Activated naive CD4-positive, alpha-beta T cell treated with anti-CD3 and anti-CD28 coated beads, Interleukin-2, amount 10 ng/mL, durations not matched to agents 7 days and 5 days (primary cell): ENCODE data around the gene SIK3.
"Not testable (repeated sequence)": the region's sequence is repeated elsewhere in the genome, so short reads cannot be mapped to it uniquely, and the experiment has no call there.

Experiments used
- CTCF ChIA-PET: fragments of 350-600 bp; sonication (Branson Sonifier 250); formaldehyde crosslinking; loops from one replicate; lab custom pipeline; 2021; ENCODE audit warnings: antibody characterized with exemption; lab: Charles Lee
- DNase-seq: peaks from one replicate; pipeline ENCODE4 v3.0.0-alpha.2; 2020
- H3K27ac Mint-ChIP-seq: one replicate; pipeline ENCODE4 v1.8.0; 2021; ENCODE audit warnings: mild to moderate bottlenecking, moderate library complexity, mixed read lengths
- H3K27me3 Mint-ChIP-seq: one replicate; pipeline ENCODE4 v1.8.0; 2021; ENCODE audit warnings: mild to moderate bottlenecking, mixed read lengths
- H3K36me3 Mint-ChIP-seq: one replicate; pipeline ENCODE4 v1.8.0; 2021; ENCODE audit warnings: mixed read lengths
- H3K4me1 Mint-ChIP-seq: one replicate; pipeline ENCODE4 v1.8.0; 2021; ENCODE audit warnings: mixed read lengths
- H3K4me3 Mint-ChIP-seq: one replicate; pipeline ENCODE4 v1.8.0; 2021; ENCODE audit warnings: mild to moderate bottlenecking, moderate library complexity, mixed read lengths
- H3K9me3 Mint-ChIP-seq: one replicate; pipeline ENCODE4 v1.8.0; 2021; ENCODE audit warnings: mixed read lengths

Gene SIK3

DNA sequence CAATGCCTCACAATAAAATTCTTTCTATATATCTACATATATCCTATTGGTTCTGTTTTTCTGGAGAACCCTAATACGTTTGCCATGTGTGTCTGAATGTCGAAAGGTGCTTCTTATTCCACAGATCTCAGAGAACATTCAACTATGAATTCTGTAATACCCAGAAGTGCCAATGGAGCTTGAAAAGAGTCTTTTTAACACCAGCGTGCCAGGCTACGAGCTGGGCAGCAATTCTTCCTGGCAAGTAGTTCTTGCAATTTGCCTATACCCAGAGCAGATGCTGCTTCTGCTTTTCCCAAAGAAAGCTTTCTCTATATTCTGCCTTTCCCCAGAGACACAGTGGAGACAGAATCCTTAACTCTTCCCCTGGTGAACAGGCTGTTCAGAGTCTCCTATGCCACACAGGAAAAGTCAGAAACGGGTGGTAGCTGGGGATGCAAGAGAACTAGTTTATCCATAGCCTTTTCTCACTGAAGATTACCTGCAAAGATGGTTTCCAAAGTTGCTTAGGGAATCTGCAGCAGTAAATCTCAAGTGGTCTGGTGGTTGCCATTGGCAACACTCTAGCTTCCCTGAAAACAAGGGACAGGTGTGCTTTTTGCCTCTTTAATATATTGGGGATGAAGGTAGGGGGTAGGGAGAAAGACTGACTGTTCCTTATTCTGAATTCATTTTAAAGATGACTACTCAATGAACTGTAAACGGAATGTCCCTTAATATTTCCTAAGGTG lies 29.1 kb upstream of the SIK3 start:
- Mint-ChIP-seq H3K4me3 (no peak overlapping the region), H3K27me3 (peaks cover 40% of the 10 kb centered on the region), H3K9me3 (no peaks in the 10 kb centered on the region), H3K36me3 (no peaks in the 10 kb centered on the region), H3K27ac (no peak overlapping the region), H3K4me1 (no peaks in the 10 kb centered on the region)
- no peak for DNase-seq
- CTCF ChIA-PET: no interaction called here

- H3K9me3 Mint-ChIP-seq: no peaks in the 10 kb centered on the region
- no peak overlapping the region for H3K4me3 Mint-ChIP-seq
Measured at GRCh38 chr11:117126223-117126965, 28.2 kb upstream of the SIK3 start.

DNA sequence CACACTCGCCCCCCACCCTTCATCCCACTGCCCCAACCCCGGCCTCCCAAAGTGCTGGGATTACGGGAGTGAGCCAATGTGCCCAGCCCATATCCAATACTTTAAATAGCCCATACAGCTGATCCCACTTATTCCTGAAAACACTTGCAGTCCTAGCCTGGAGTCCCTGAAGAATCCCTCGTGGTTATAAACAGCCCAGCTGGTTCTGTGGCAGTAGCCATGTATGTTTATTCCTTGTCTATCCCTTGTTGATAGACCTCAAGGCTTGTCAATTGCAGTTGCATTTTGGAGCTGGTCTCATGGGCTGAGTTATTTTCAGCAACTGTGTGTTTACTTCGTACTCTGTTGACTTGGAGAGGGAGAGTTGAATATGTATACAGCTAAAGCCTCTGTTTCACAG lies 24.3 kb upstream of the SIK3 start:
- Mint-ChIP-seq H3K36me3 (no peaks in the 10 kb centered on the region), H3K4me3 (no peak overlapping the region), H3K27me3 (peaks cover 32% of the 10 kb centered on the region), H3K27ac (no peak overlapping the region), H3K9me3 (no peaks in the 10 kb centered on the region), H3K4me1 (no peaks in the 10 kb centered on the region)
- CTCF ChIA-PET: no interaction called here
- DNase-seq: no peak

More at GRCh38 chr11:117126223-117126965, 28.2 kb upstream of the SIK3 start:
- CTCF ChIA-PET: interaction anchor here (1.4 kb wide), 1 partner anchor 18 kb away, joined by 3 read pairs; the partner anchor contains the start of gene PAFAH1B2
- H3K4me1 Mint-ChIP-seq: no peaks in the 10 kb centered on the region
- H3K36me3 Mint-ChIP-seq: no peaks in the 10 kb centered on the region
- peaks cover 40% of the 10 kb centered on the region for H3K27me3 Mint-ChIP-seq
- no peak for DNase-seq
- no peak overlapping the region for H3K27ac Mint-ChIP-seq

DNA sequence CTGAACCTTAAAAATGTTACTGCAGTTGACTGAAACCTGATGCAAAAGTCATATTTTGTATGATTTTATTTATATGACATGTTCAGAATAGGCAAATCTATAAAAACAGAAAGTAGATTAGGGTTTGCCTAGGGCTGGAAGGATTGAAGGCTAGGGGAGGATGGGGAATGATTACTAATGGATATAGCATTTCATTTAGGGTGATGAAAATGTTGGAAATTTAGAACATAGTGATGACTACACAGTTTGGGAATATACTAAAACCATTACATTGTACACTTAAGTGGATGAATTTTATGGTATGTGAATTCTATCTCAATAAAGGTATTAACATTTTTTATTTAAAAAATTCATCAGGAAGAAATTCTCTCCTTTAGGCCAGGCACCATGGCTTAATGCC lies 22.9 kb upstream of the SIK3 start:
- no peaks in the 10 kb centered on the region for H3K36me3 Mint-ChIP-seq
- H3K27ac Mint-ChIP-seq: no peak overlapping the region
- peaks cover 21% of the 10 kb centered on the region for H3K27me3 Mint-ChIP-seq

DNA sequence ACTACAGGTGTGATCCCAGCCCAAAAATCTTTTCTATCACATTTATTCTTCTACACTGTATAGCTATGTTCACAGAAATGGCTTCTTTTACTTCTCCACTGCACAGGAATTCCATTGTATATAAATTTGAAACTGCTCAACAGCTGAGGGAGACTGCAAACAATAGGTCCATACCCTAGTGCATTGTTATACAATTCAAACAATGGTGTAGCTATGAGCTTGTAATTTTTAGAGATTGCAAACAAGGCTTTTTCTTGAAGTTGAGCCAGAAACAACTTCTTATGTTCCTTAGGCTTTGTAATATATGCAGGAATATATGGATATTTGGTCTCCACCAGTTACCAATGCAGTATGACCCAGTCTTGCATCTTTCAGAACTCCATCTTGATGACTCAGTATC lies 19.5 kb upstream of the SIK3 start:
- DNase-seq: no peak
- Mint-ChIP-seq H3K4me3 (no peak overlapping the region), H3K4me1 (peaks cover under 1% of the 10 kb centered on the region), H3K36me3 (no peaks in the 10 kb centered on the region), H3K27ac (no peak overlapping the region), H3K9me3 (no peaks in the 10 kb centered on the region), H3K27me3 (peaks cover 4% of the 10 kb centered on the region)
- CTCF ChIA-PET: interaction anchor here (0.5 kb wide), 1 partner anchor 21 kb away, joined by 4 read pairs; no protein-coding TSS in a partner anchor

More for the DNA sequence above, 22.9 kb upstream of the SIK3 start:
- Mint-ChIP-seq H3K9me3 (no peaks in the 10 kb centered on the region), H3K4me3 (no peak overlapping the region), H3K4me1 (no peaks in the 10 kb centered on the region)
- CTCF ChIA-PET: no interaction called here
- DNase-seq: no peak

GRCh38 chr11:117112939-117113338 lies 14.7 kb upstream of the SIK3 start:
- CTCF ChIA-PET, H3K4me1 Mint-ChIP-seq, H3K27me3 Mint-ChIP-seq, H3K4me3 Mint-ChIP-seq, H3K36me3 Mint-ChIP-seq, H3K27ac Mint-ChIP-seq, DNase-seq, H3K9me3 Mint-ChIP-seq: not testable (repeated sequence)

DNA sequence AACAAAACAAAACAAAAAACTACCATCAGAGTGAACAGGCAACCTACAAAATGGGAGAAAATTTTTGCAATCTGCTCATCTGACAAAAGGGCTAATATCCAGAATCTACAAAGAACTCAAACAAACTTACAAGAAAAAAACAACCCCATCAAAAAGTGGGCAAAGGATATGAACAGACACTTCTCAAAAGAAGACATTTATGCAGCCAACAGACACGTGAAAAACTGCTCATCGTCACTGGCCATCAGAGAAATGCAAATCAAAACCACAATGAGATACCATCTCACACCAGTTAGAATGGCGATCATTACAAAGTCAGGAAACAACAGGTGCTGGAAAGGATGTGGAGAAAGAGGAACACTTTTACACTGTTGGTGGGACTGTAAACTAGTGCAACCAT lies 14.3 kb upstream of the SIK3 start:
- CTCF ChIA-PET: interaction anchor here (1.0 kb wide), 1 partner anchor 322 kb away, joined by 3 read pairs; no protein-coding TSS in a partner anchor
- H3K27me3 Mint-ChIP-seq, H3K27ac Mint-ChIP-seq, DNase-seq, H3K4me1 Mint-ChIP-seq, H3K36me3 Mint-ChIP-seq, H3K4me3 Mint-ChIP-seq, H3K9me3 Mint-ChIP-seq: not testable (repeated sequence)

DNA sequence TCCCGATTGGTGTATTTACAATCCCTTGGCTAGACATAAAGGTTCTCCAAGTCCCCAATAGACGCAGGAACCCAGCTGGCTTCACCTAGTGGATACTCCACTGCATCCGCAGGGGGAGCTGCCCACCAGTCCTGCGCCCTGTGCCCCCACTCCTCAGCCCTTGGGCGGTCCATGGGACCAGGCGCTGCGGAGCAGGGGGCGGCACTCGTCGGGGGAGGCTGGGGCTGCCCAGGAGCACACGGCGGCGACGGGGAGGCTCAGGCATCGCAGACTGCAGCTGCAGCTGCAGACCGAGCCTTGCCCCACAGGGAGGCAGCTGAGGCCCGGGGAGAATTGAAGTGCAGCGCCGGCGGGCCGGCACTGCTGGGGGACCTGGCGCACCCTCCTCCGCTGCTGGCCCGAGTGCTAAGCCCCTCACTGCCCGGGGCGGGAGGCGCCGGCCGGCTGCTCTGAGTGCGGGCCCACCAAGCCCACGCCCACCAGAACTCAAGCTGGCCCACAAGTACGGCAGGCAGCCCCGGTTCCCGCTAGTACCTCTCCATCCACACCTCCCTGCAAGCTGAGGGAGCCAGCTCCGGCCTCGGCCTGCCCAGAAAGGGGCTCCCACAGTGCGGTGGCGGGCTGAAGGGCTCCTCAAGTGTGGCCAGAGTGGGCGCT lies 12.2 kb upstream of the SIK3 start:
- H3K4me3 Mint-ChIP-seq: no peak overlapping the region

DNA sequence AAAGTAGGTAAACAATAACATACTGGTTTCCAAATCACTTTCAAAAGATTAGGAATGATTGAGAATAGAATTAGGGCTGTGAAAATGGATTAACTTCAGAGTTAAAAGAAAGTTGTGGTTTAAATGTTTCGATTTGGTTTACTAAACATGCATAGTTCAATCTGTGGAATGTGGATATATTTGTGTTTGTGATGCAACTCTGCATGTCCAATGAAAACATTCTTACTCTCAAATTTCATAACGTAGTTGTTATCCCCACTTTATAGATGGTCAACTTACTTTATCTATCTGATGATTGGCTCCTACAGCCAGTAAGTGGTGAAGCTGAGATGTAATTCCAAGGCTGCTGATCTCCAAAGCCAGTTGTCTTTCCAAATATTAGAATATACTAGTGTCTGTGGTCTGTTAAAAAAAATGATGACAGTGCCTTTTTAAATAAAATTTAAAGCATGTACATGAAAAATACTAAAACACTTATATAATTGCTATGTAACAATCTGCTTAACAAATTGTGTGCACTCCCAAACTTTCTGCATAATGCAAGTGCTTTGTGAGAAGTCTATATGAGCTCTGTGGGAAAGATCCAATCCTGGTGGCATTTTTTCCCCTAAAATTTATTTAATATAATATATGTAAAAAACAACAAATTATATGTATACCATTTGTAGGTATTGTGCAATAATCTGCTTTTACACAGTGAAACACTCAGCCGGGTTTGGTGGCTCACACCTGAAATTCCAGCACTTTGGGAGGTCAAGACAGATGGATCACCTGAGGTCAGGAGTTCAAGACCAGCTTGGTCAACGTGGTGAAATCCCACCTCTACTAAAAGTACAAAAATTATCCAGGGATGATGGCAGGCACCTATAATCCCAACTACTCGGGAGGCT lies 9.7 kb upstream of the SIK3 start:
- Mint-ChIP-seq H3K36me3 (no peaks in the 10 kb centered on the region), H3K4me1 (peaks cover 4% of the 10 kb centered on the region), H3K27ac (no peak overlapping the region), H3K9me3 (no peaks in the 10 kb centered on the region), H3K27me3 (peaks cover 5% of the 10 kb centered on the region), H3K4me3 (no peak overlapping the region)
- DNase-seq: no peak
- CTCF ChIA-PET: interaction anchor here (0.8 to 3.8 kb wide), 7 partner anchors 119 to 376 kb away, joined by 3 to 54 read pairs (median 9); partner anchors contain the start of gene APOA1

More for the DNA sequence above, 12.2 kb upstream of the SIK3 start:
- H3K9me3 Mint-ChIP-seq: no peaks in the 10 kb centered on the region
- no peak overlapping the region for H3K27ac Mint-ChIP-seq
- peaks cover 5% of the 10 kb centered on the region for H3K27me3 Mint-ChIP-seq
- CTCF ChIA-PET: interaction anchor here (0.6 to 1.7 kb wide), 5 partner anchors 232 to 697 kb away, joined by 3 to 8 read pairs (median 3); no protein-coding TSS in a partner anchor
- no peaks in the 10 kb centered on the region for H3K36me3 Mint-ChIP-seq
- peaks cover 4% of the 10 kb centered on the region for H3K4me1 Mint-ChIP-seq
- DNase-seq: no peak

- DNase-seq: no peak
- Mint-ChIP-seq H3K36me3 (peaks cover under 1% of the 10 kb centered on the region), H3K4me3 (no peak overlapping the region), H3K9me3 (no peaks in the 10 kb centered on the region), H3K27ac (no peak overlapping the region), H3K4me1 (peaks cover 29% of the 10 kb centered on the region), H3K27me3 (no peaks in the 10 kb centered on the region)
- CTCF ChIA-PET: interaction anchor here (0.6 to 2.2 kb wide), 3 partner anchors 11 to 220 kb away, joined by 3 to 9 read pairs (median 3); no protein-coding TSS in a partner anchor
Measured at GRCh38 chr11:117100556-117100955, 2.3 kb upstream of the SIK3 start.

DNA sequence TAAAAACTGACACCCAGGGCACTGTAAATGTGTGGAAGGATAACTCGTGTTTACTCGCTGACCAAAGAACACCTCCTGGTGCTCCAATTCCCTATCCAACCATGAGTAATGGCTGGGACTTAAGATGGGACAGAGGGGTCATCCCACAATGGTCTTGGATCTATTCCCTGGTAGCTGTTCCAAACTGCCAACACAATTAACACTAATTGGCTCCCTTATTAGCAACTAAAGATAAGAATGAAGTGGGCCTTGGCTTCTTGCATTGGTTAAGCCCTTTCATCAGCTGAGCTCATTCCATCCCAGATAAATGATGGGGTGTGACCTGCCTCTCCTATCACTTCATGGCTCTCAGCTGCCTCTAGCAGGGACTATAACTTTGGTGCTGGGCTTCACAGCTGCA lies 1.5 kb upstream of the SIK3 start:
- CTCF ChIA-PET: interaction anchor here (0.8 to 2.2 kb wide), 7 partner anchors 10 to 365 kb away, joined by 3 to 9 read pairs (median 3); no protein-coding TSS in a partner anchor
- H3K36me3 Mint-ChIP-seq: peaks cover 2% of the 10 kb centered on the region

GRCh38 chr11:117097389-117098268 lies 599 bp downstream of the SIK3 start:
- peak overlapping the region; percentile 91 for H3K4me3 Mint-ChIP-seq
- no peaks in the 10 kb centered on the region for H3K9me3 Mint-ChIP-seq
- DNase-seq: peak; percentile 58
- H3K4me1 Mint-ChIP-seq: peaks cover 54% of the 10 kb centered on the region
- H3K36me3 Mint-ChIP-seq: peaks cover 7% of the 10 kb centered on the region
- H3K27ac Mint-ChIP-seq: peak overlapping the region; percentile 85
- no peaks in the 10 kb centered on the region for H3K27me3 Mint-ChIP-seq
- CTCF ChIA-PET: interaction anchor here (0.8 to 3.7 kb wide), 9 partner anchors 7 to 307 kb away, joined by 3 to 20 read pairs (median 5); no protein-coding TSS in a partner anchor

More for the DNA sequence above, 1.5 kb upstream of the SIK3 start:
- no peaks in the 10 kb centered on the region for H3K9me3 Mint-ChIP-seq
- DNase-seq: no peak
- no peak overlapping the region for H3K27ac Mint-ChIP-seq
- no peak overlapping the region for H3K4me3 Mint-ChIP-seq
- peaks cover 38% of the 10 kb centered on the region for H3K4me1 Mint-ChIP-seq
- no peaks in the 10 kb centered on the region for H3K27me3 Mint-ChIP-seq
